HCT116 (cell line): ENCODE results near the gene CCDC92. TPM values are rescaled to one million over a fixed set of nuclear protein-coding genes. Genes with fewer than 3 reads are reported as not detected.

Experiments
- ATAC-seq: fragments of 200-7000 bp; cut with Tn5 transposase; 2 replicates; pipeline ENCODE4 v1.9.1; 2020; ENCODE audit warnings: mild to moderate bottlenecking, moderate library complexity
- BruUV-seq: library from RNA; stranded (reverse); fragments of 400-500 nt; replicated peaks from 2 replicates; lab custom pipeline; 2021; lab: Mats Ljungman, UMichigan
- CTCF ChIA-PET: fragments of 300-600 bp; sonication (Branson Sonifier 250); formaldehyde crosslinking; loops from one replicate; lab custom pipeline; 2021; ENCODE audit warnings: antibody characterized with exemption; lab: Charles Lee
- POLR2A ChIA-PET: fragments of 300-600, 350-600 bp; sonication (Branson Sonifier 250); formaldehyde crosslinking; loops from one replicate; lab custom pipeline; 2021; ENCODE audit warnings: antibody characterized with exemption; lab: Charles Lee
- RAD21 ChIA-PET, 2 experiments: fragments of 300-600 bp; sonication (Branson Sonifier 250); formaldehyde crosslinking; loops; one replicate each; lab custom pipeline; 2023; ENCODE audit warnings: low total read pairs in 2 of 2; ENCODE audit not compliant: uncharacterized antibody in 2 of 2, unreplicated experiment in 2 of 2, low non-redundant PET in 1 of 2; lab: Charles Lee
- DNase-seq: peaks from one replicate; pipeline ENCODE4 v3.0.0-alpha.2; 2010; ENCODE audit warnings: low read depth, low spot score
- H2AFZ ChIP-seq: fragments of 200-600 bp; shearing (Covaris generic), sonication (generic); 2 replicates; pipeline ENCODE4 v1.6.1; 2017; ENCODE audit warnings: low read depth, mixed run types, mixed read lengths, antibody characterized with exemption, low read length; ENCODE audit not compliant: poor library complexity, severe bottlenecking
- H3K27ac ChIP-seq: 2 replicates; pipeline ENCODE4 v1.5.1; 2012; ENCODE audit warnings: low read depth, low read length
- H3K27me3 ChIP-seq: fragments of 200-600 bp; sonication (generic); 2 replicates; pipeline ENCODE4 v1.6.1; 2016; ENCODE audit warnings: mixed run types, low read length, mixed read lengths; ENCODE audit not compliant: insufficient read depth
- H3K36me3 ChIP-seq, 2 experiments: fragments of 200-500 bp in 1 of 2; fragments of 200-600 bp in 1 of 2; sonication (Bioruptor generic) in 1 of 2; sonication (generic) in 1 of 2; 2 replicates each; pipeline versions ENCODE4 v1.5.1 to v1.6.1; 2014 to 2016; ENCODE audit warnings: low read length in 2 of 2, inconsistent platforms in 1 of 2, mixed read lengths in 1 of 2, mixed run types in 1 of 2; ENCODE audit not compliant: insufficient read depth in 2 of 2, control insufficient read depth in 1 of 2
- H3K4me1 ChIP-seq, 2 experiments: fragments of 200-600 bp in 1 of 2; sonication (generic) in 1 of 2; 2 replicates each; pipeline versions ENCODE4 v1.5.1 to v1.6.1; 2012 to 2017; ENCODE audit warnings: low read length in 2 of 2, inconsistent platforms in 1 of 2, mild to moderate bottlenecking in 1 of 2, mixed read lengths in 1 of 2, mixed run types in 1 of 2, moderate library complexity in 1 of 2; ENCODE audit not compliant: insufficient read depth in 2 of 2, control insufficient read depth in 1 of 2
- H3K4me2 ChIP-seq: fragments of 200-600 bp; sonication (generic); 2 replicates; pipeline ENCODE4 v1.6.1; 2017; ENCODE audit warnings: mixed run types, low read length, mixed read lengths
- H3K4me3 ChIP-seq, 2 experiments: fragments of 200-600 bp in 1 of 2; sonication (generic) in 1 of 2; replicated peaks in 1 of 2; 2 replicates each; pipeline ENCODE4 v1.5.1; 2011 to 2016; ENCODE audit warnings: low read length in 2 of 2, control low read depth in 1 of 2, low read depth in 1 of 2, mild to moderate bottlenecking in 1 of 2, mixed read lengths in 1 of 2, mixed run types in 1 of 2
- H3K79me2 ChIP-seq: fragments of 200-600 bp; sonication (generic); 2 replicates; pipeline ENCODE4 v1.6.1; 2017; ENCODE audit warnings: mild to moderate bottlenecking, mixed run types, low read length, moderate library complexity, mixed read lengths; ENCODE audit not compliant: insufficient read depth
- H3K9ac ChIP-seq: fragments of 200-600 bp; sonication (generic); 2 replicates; pipeline ENCODE4 v1.6.1; 2016; ENCODE audit warnings: low read length, mixed read lengths
- H3K9me2 ChIP-seq: fragments of 200-600 bp; sonication (generic), shearing (Covaris generic); 2 replicates; pipeline ENCODE4 v1.6.1; 2017; ENCODE audit warnings: mixed run types, mild to moderate bottlenecking, moderate library complexity; ENCODE audit not compliant: insufficient read depth
- H3K9me3 ChIP-seq, 2 experiments: fragments of 200-500 bp in 1 of 2; fragments of 200-600 bp in 1 of 2; sonication (Bioruptor generic) in 1 of 2; sonication (generic) in 1 of 2; 2 replicates each; pipeline ENCODE4 v1.6.1; 2014 to 2017; ENCODE audit warnings: low read length in 2 of 2, mixed read lengths in 2 of 2, inconsistent platforms in 1 of 2, low read depth in 1 of 2, mild to moderate bottlenecking in 1 of 2, mixed run types in 1 of 2, moderate library complexity in 1 of 2; ENCODE audit not compliant: control insufficient read depth in 1 of 2, insufficient read depth in 1 of 2
- H4K20me1 ChIP-seq: fragments of 200-600 bp; sonication (generic), shearing (Covaris generic); 2 replicates; pipeline ENCODE4 v1.6.1; 2017; ENCODE audit warnings: mixed run types, mild to moderate bottlenecking, moderate library complexity; ENCODE audit not compliant: insufficient read depth
- ATF3 ChIP-seq: IDR thresholded peaks from 2 replicates; pipeline ENCODE4 v1.6.1; 2012
- CEBPB ChIP-seq: IDR thresholded peaks from 2 replicates; pipeline ENCODE4 v1.6.1; 2012; ENCODE audit warnings: low read depth
- CTCF ChIP-seq, 3 experiments: fragments of 200-600 bp in 1 of 3; sonication (generic) in 1 of 3; IDR thresholded peaks in 2 of 3; conservative IDR thresholded peaks in 1 of 3; 2 replicates each; pipeline ENCODE4 v1.5.1; 2012 to 2017; ENCODE audit warnings: low read depth in 2 of 3, low read length in 2 of 3, antibody characterized with exemption in 1 of 3, borderline replicate concordance in 1 of 3, control low read depth in 1 of 3, mild to moderate bottlenecking in 1 of 3, mixed read lengths in 1 of 3, mixed run types in 1 of 3, moderate library complexity in 1 of 3; ENCODE audit not compliant: insufficient read depth in 1 of 3
- EGR1 ChIP-seq: IDR thresholded peaks from 2 replicates; pipeline ENCODE4 v1.6.1; 2012; ENCODE audit warnings: low read depth
- ELF1 ChIP-seq: IDR thresholded peaks from 2 replicates; pipeline ENCODE4 v1.6.1; 2012; ENCODE audit warnings: low read depth, borderline replicate concordance
- EZH2 ChIP-seq: fragments of 200-600 bp; sonication (generic); IDR thresholded peaks from 2 replicates; pipeline ENCODE4 v1.6.1; 2017; ENCODE audit warnings: antibody characterized with exemption, mixed run types
- EZH2phosphoT487 ChIP-seq: fragments of 200-600 bp; IDR thresholded peaks from 2 replicates; pipeline ENCODE4 v1.6.1; 2018; ENCODE audit warnings: antibody characterized with exemption, borderline replicate concordance
- FOSL1 ChIP-seq: IDR thresholded peaks from 2 replicates; pipeline ENCODE4 v1.6.1; 2012; ENCODE audit warnings: low read depth
- JUND ChIP-seq: IDR thresholded peaks from 2 replicates; pipeline ENCODE4 v1.6.1; 2012
- POLR2A ChIP-seq: IDR thresholded peaks from 2 replicates; pipeline ENCODE4 v1.7.0; 2011; ENCODE audit warnings: borderline replicate concordance; ENCODE audit not compliant: insufficient read depth, insufficient read length; ENCODE audit errors: extremely low read depth
- RAD21 ChIP-seq: IDR thresholded peaks from 2 replicates; pipeline ENCODE4 v1.6.1; 2012; ENCODE audit warnings: low read depth, mild to moderate bottlenecking
- REST ChIP-seq: IDR thresholded peaks from 2 replicates; pipeline ENCODE4 v1.6.1; 2012; ENCODE audit warnings: low read depth
- SIN3A ChIP-seq: IDR thresholded peaks from 2 replicates; pipeline ENCODE4 v1.6.1; 2012; ENCODE audit warnings: low read depth
- YY1 ChIP-seq: IDR thresholded peaks from 2 replicates; pipeline ENCODE4 v1.6.1; 2011; ENCODE audit warnings: low read length, low read depth, moderate library complexity, mild to moderate bottlenecking; ENCODE audit not compliant: insufficient replicate concordance; ENCODE audit errors: extremely low read depth
- ZBTB33 ChIP-seq: IDR thresholded peaks from 2 replicates; pipeline ENCODE4 v1.6.1; 2011; ENCODE audit warnings: mild to moderate bottlenecking, low read length, moderate library complexity; ENCODE audit not compliant: insufficient replicate concordance; ENCODE audit errors: extremely low read depth
- ZNF274 ChIP-seq: fragments of 200-500 bp; sonication (Bioruptor generic); IDR thresholded peaks from 2 replicates; pipeline ENCODE4 v1.6.1; 2014; ENCODE audit warnings: mild to moderate bottlenecking, low read depth, low read length, inconsistent platforms
- intact Hi-C: fragments of 100-400 bp; cut with micrococcal nuclease; formaldehyde crosslinking; loops from 2 replicates; pipeline ENCODE4 v1.10.0; 2022
- total RNA-seq: library from RNA; stranded (reverse); gene quantifications from one replicate; pipeline ENCODE4 v1.2.1, GENCODE V29; 2021; ENCODE audit not compliant: unreplicated experiment

Gene CCDC92
- total RNA-seq, 1 experiment from 2014 or later: 9.7 TPM

- Histone ChIP-seq H3K4me1 (no peaks in the 10 kb centered on the region), H4K20me1 (peaks cover 8% of the 10 kb centered on the region; the same call in 1 of the 2 replicates), H3K9ac (no peak overlapping the region), H3K27ac (no peak overlapping the region), H3K36me3 (peaks cover 17 to 29% of the 10 kb centered on the region in 2 experiments; a peak in 3 of 4 replicates), H2AFZ (no peak overlapping the region), H3K27me3 (no peaks in the 10 kb centered on the region), H3K9me3 (no peaks in the 10 kb centered on the region), H3K4me2 (no peak overlapping the region), H3K79me2 (peaks cover 10% of the 10 kb centered on the region; the same call in 1 of the 2 replicates), H3K4me3 (no peak overlapping the region), H3K9me2 (no peaks in the 10 kb centered on the region)
- TF ChIP-seq EGR1: no peak
- TF ChIP-seq EZH2: no peak
- no peak for TF ChIP-seq RAD21
- TF ChIP-seq ELF1: no peak
- no peak for TF ChIP-seq POLR2A
- TF ChIP-seq JUND: no peak
- TF ChIP-seq REST: no peak
- TF ChIP-seq EZH2phosphoT487: no peak
- TF ChIP-seq ZNF274: no peak
- no peak for TF ChIP-seq CEBPB
- no peak for TF ChIP-seq SIN3A
- no peak for TF ChIP-seq YY1
- TF ChIP-seq ATF3: no peak
- no peak for TF ChIP-seq CTCF (IDR thresholded peaks at IDR 0.05 in 2 of 3, conservative IDR thresholded peaks at IDR 0.05 in 1 of 3; ENCODE audit: borderline replicate concordance in 1 of 3, insufficient read depth in 1 of 3, low read depth in 2 of 3, low read length in 2 of 3)
- TF ChIP-seq FOSL1: no peak
- no peak for TF ChIP-seq ZBTB33
- no peak for DNase-seq
- ChIA-PET RAD21 (no interaction called here), POLR2A (no interaction called here), CTCF (no interaction called here)
- intact Hi-C loops: no loop called here
- BruUV-seq: no TSS peak
- ATAC-seq: no peak
These were observed 38.1 kb upstream of the CCDC92 start for GRCh38 chr12:124010687-124011086.
